Measurements from ENCODE around the gene PTPRE. TPM values are rescaled to one million over a fixed set of nuclear protein-coding genes. Genes with fewer than 3 reads are reported as not detected.

The PTPRE gene
- total and polyA plus RNA-seq, 10 of the 15 experiments (the other 5 are each of a cell fraction or from before 2014, with no cell fraction given): 2.9 to 7.6 (median 5.8) TPM

DNA sequence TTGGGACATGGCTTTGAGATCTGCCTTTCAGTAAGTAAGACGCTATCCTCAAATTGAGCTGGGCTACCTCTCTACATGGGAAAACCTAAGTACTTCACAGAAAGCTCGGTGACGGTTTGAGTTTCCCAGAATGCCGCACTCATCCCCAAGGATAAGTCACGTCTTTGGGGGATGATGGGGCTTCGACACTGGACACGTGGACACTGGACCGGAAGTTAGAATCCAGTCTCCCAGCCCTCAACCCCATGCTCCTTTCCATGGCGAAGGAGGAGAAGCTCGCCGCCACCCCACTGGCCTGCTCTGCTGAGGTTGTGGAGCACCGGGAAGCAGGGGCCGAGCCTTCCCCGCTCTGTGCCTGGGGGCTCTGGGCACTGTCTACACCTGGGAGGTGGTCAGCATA, 27.5 kb downstream of the PTPRE start:
- SMC1A ChIA-PET (ENCODE audit: uncharacterized antibody, unreplicated experiment): no interaction called here
- 30% methylated on average over 14 of the region's 14 CpGs for WGBS (ENCODE audit: insufficient coverage, insufficient replicate concordance, low lambda C conversion rate, missing lambda C conversion rate)
- no peak for FAIRE-seq

DNA sequence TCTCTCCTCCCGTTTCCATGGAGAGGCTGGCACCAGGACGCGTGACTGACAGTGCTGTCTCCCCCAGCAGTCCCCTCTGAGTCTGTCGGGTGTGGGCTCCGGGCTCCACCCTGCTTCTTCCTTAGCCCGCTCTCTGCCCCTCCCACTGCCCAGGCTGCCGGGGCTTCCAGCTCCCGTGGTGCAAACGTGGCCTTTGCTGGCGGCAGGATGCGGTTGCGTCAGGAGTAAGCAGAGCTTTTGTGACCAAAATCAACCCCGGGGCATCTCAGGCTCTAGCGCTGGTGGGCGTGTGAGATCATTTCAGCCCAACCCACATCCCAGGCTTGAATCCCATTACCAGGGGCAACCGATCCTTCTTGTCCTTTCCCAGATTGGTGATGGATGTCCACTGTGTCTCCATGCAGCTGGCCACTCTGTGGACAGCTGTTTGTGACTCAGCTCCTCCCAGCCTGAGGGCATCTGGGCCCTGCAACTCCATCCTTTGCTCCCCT, 28.2 kb downstream of the PTPRE start:
- CTCF ChIA-PET: no interaction called here
- Histone ChIP-seq H3K9ac (ENCODE audit: control insufficient read depth, insufficient read depth, low read length) (no peak overlapping the region), H3K79me2 (ENCODE audit: control insufficient read depth, insufficient read depth, low read length) (no peaks in the 10 kb centered on the region), H3K4me1 (ENCODE audit: control insufficient read depth, insufficient read depth, low read length) (no peaks in the 10 kb centered on the region), H3K4me3 (no peak overlapping the region), H3K9me3 (replicated peaks; ENCODE audit: control insufficient read depth, insufficient read depth, low read length) (no peaks in the 10 kb centered on the region), H3K4me2 (ENCODE audit: control insufficient read depth, insufficient read depth) (no peak overlapping the region), H3K27ac (ENCODE audit: control insufficient read depth, insufficient read depth) (no peak overlapping the region), H3K27me3 (replicated peaks in 1 of 2; ENCODE audit: control insufficient read depth in 2 of 2, insufficient read depth in 2 of 2, low read length in 1 of 2) (peaks cover 0 to 2% of the 10 kb centered on the region in 2 experiments; a peak in 3 of 4 replicates), H2AFZ (ENCODE audit: control insufficient read depth, low read depth, low read length) (no peak overlapping the region), H3K36me3 (ENCODE audit: control insufficient read depth in 2 of 2, insufficient read depth in 2 of 2, low read length in 1 of 2) (no peaks in the 10 kb centered on the region), H4K20me1 (ENCODE audit: control insufficient read depth, insufficient read depth) (no peaks in the 10 kb centered on the region)
- WGBS (ENCODE audit: insufficient coverage, insufficient replicate concordance, low lambda C conversion rate, missing lambda C conversion rate): 52% methylated on average over 16 of the region's 16 CpGs
- intact Hi-C loops (cut with micrococcal nuclease; ENCODE audit: unreplicated experiment): no loop called here
- FAIRE-seq: no peak
- DNase-seq (ENCODE audit: low read depth, low spot score): no peak
- no peak for ATAC-seq
- TF ChIP-seq BCL3 (IDR thresholded peaks at IDR 0.05; ENCODE audit: borderline replicate concordance, insufficient read depth, low read depth, low read length, poor library complexity, severe bottlenecking) (no peak), ASH2L (IDR thresholded peaks at IDR 0.05; ENCODE audit: borderline replicate concordance, low read depth) (no peak), SPI1 (IDR thresholded peaks at IDR 0.05; ENCODE audit: borderline replicate concordance, insufficient read depth, low read depth, low read length) (no peak), NR2C1 (IDR thresholded peaks at IDR 0.05) (no peak), LARP7 (IDR thresholded peaks at IDR 0.05) (no peak), RCOR1 (conservative IDR thresholded peaks at IDR 0.05; ENCODE audit: low read depth, low read length) (no peak), SP1 (IDR thresholded peaks at IDR 0.05; ENCODE audit: low read depth, low read length) (no peak), PAX8 (IDR thresholded peaks at IDR 0.05) (no peak), ZZZ3 (IDR thresholded peaks at IDR 0.05; ENCODE audit: control insufficient read depth, insufficient read length, low read depth) (no peak)
- RAD21 ChIA-PET (ENCODE audit: unreplicated experiment): no interaction called here
- no TSS peak for BruUV-seq (replicated peaks)
- in situ Hi-C loops (cut with MboI): no loop called here
- POLR2A ChIA-PET: no interaction called here
- SMC1A ChIA-PET (ENCODE audit: uncharacterized antibody, unreplicated experiment): no interaction called here

More for the DNA sequence above, 27.5 kb downstream of the PTPRE start:
- no peaks in the 10 kb centered on the region for H3K79me2 ChIP-seq (ENCODE audit: control insufficient read depth, insufficient read depth, low read length)
- H2AFZ ChIP-seq (ENCODE audit: control insufficient read depth, low read depth, low read length): no peak overlapping the region
- H4K20me1 ChIP-seq (ENCODE audit: control insufficient read depth, insufficient read depth): no peaks in the 10 kb centered on the region
- DNase-seq (ENCODE audit: low read depth, low spot score) (no peak), ATAC-seq (no peak)
- H3K9ac ChIP-seq (ENCODE audit: control insufficient read depth, insufficient read depth, low read length): no peak overlapping the region
- ChIA-PET POLR2A (no interaction called here), CTCF (interaction anchor here (0.6 kb wide), 1 partner anchor 77 kb away, joined by 3 read pairs; no protein-coding TSS in a partner anchor), RAD21 (ENCODE audit: unreplicated experiment) (no interaction called here)
- in situ Hi-C loops (cut with MboI): no loop called here
- no TSS peak for BruUV-seq (replicated peaks)
- no peak overlapping the region for H3K4me2 ChIP-seq (ENCODE audit: control insufficient read depth, insufficient read depth)
- TF ChIP-seq HDAC6 (IDR thresholded peaks at IDR 0.05; ENCODE audit: unreplicated experiment) (no peak), POLR2A (IDR thresholded peaks at IDR 0.05; ENCODE audit: low read depth, low read length) (no peak), WRNIP1 (IDR thresholded peaks at IDR 0.05; ENCODE audit: borderline replicate concordance, low read depth, low read length) (no peak), MTA3 (IDR thresholded peaks at IDR 0.05; ENCODE audit: borderline replicate concordance, low read length) (no peak), STAT3 (IDR thresholded peaks at IDR 0.05; ENCODE audit: low read depth, low read length) (no peak), NR2C2 (IDR thresholded peaks at IDR 0.05; ENCODE audit: borderline replicate concordance, control insufficient read depth, insufficient read length, low read depth) (no peak), MEF2B (IDR thresholded peaks at IDR 0.05; ENCODE audit: partially characterized antibody, poor library complexity, severe bottlenecking) (no peak), SREBF1 (IDR thresholded peaks at IDR 0.05; ENCODE audit: low read length) (no peak), RCOR1 (conservative IDR thresholded peaks at IDR 0.05; ENCODE audit: low read depth, low read length) (no peak)
- H3K9me3 ChIP-seq (replicated peaks; ENCODE audit: control insufficient read depth, insufficient read depth, low read length): no peaks in the 10 kb centered on the region
- no peak overlapping the region for H3K27ac ChIP-seq (ENCODE audit: control insufficient read depth, insufficient read depth)
- H3K36me3 ChIP-seq (ENCODE audit: control insufficient read depth in 2 of 2, insufficient read depth in 2 of 2, low read length in 1 of 2): no peaks in the 10 kb centered on the region
- H3K4me1 ChIP-seq (ENCODE audit: control insufficient read depth, insufficient read depth, low read length): no peaks in the 10 kb centered on the region
- intact Hi-C loops (cut with micrococcal nuclease; ENCODE audit: unreplicated experiment): no loop called here
- H3K27me3 ChIP-seq (replicated peaks in 1 of 2; ENCODE audit: control insufficient read depth in 2 of 2, insufficient read depth in 2 of 2, low read length in 1 of 2): peaks cover 0 to 2% of the 10 kb centered on the region in 2 experiments; a peak in 2 of 4 replicates
- no peak overlapping the region for H3K4me3 ChIP-seq
